Suprapubic skin (tissue), 4 donors: ENCODE data around the gene DPAGT1.

Experiments used
- POLR2A ChIP-seq, 2 donors: fragments of 450-650 bp; IDR thresholded peaks; one replicate each; pipeline ENCODE4 v1.6.1; 2017; ENCODE audit warnings: antibody characterized with exemption in 2 of 2, mild to moderate bottlenecking in 2 of 2, moderate library complexity in 2 of 2
- POLR2AphosphoS5 ChIP-seq, 3 donors: sonication (generic); formaldehyde crosslinking; IDR thresholded peaks; one replicate each; pipeline ENCODE4 v1.6.1; 2017; ENCODE audit warnings: antibody characterized with exemption in 3 of 3
- TF ChIP-seq, protein P1 (sequence below), 2 donors: fragments of 200-600 bp in 1 of 2; fragments of 450-650 bp in 1 of 2; sonication (generic) in 1 of 2; IDR thresholded peaks; one replicate each; pipeline ENCODE4 v1.5.1; 2016 to 2019; ENCODE audit warnings: antibody characterized with exemption in 2 of 2, mild to moderate bottlenecking in 1 of 2, moderate library complexity in 1 of 2

DNA sequence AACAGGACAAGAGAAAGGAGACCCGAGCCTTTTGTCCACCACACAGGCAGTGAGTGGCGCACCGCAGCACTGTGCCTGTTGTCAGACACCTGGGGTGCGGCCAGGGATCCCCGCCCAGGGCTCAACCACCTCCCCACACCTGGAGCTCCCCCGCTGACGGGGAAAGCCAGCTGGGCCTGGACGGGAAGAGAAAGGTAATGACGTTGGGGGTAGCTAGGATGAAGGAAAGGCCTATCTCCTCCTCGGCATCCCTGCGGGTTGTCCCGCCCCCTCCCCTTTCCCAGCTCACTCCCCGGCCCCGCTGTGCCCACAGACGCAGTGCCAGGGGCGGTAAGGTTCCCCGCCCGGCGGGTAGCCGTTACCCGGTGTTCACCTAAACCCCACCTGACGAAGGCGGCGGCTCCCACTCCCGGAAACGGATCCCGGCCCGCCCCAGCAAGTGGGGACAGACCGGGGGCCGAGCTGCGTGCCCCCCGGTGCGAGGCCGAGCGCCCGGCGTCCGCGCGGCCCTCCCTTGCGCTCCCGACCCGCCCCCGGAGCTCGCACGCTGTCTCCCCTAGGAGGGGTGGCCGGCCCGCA is 45.1 kb downstream of the DPAGT1 start:
- TF ChIP-seq, protein P1, sequence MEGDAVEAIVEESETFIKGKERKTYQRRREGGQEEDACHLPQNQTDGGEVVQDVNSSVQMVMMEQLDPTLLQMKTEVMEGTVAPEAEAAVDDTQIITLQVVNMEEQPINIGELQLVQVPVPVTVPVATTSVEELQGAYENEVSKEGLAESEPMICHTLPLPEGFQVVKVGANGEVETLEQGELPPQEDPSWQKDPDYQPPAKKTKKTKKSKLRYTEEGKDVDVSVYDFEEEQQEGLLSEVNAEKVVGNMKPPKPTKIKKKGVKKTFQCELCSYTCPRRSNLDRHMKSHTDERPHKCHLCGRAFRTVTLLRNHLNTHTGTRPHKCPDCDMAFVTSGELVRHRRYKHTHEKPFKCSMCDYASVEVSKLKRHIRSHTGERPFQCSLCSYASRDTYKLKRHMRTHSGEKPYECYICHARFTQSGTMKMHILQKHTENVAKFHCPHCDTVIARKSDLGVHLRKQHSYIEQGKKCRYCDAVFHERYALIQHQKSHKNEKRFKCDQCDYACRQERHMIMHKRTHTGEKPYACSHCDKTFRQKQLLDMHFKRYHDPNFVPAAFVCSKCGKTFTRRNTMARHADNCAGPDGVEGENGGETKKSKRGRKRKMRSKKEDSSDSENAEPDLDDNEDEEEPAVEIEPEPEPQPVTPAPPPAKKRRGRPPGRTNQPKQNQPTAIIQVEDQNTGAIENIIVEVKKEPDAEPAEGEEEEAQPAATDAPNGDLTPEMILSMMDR (IDR thresholded peaks at IDR 0.05): no peak
- TF ChIP-seq POLR2A (IDR thresholded peaks at IDR 0.05) (no peak), POLR2AphosphoS5 (IDR thresholded peaks at IDR 0.05) (no peak)
